ENCODE data around the gene FEM1A.
"Not testable (repeated sequence)": the region's sequence is repeated elsewhere in the genome, so short reads cannot be mapped to it uniquely, and the experiment has no call there.

Gene FEM1A

GRCh38 chr19:4775627-4776152 lies 15.8 kb upstream of the FEM1A start:
- no peak for DNase-seq (ENCODE audit: low read depth)

GRCh38 chr19:4776436-4777211 lies 14.9 kb upstream of the FEM1A start:
- no peak for DNase-seq (ENCODE audit: low read depth)

- not testable (repeated sequence) for DNase-seq (ENCODE audit: low read depth)
These were observed 13.4 kb upstream of the FEM1A start for GRCh38 chr19:4778124-4778523.

- DNase-seq (ENCODE audit: low read depth): no peak
These were observed 10.7 kb upstream of the FEM1A start for GRCh38 chr19:4780860-4781259.

GRCh38 chr19:4781801-4782200 lies 9.7 kb upstream of the FEM1A start:
- no peak for DNase-seq (ENCODE audit: low read depth)

GRCh38 chr19:4786412-4787016 lies 5.0 kb upstream of the FEM1A start:
- not testable (repeated sequence) for DNase-seq (ENCODE audit: low read depth)

- not testable (repeated sequence) for DNase-seq (ENCODE audit: low read depth)
These were observed 708 bp downstream of the FEM1A start for GRCh38 chr19:4792019-4792865.

- not testable (repeated sequence) for DNase-seq (ENCODE audit: low read depth)
These were observed 1.3 kb downstream of the FEM1A start for GRCh38 chr19:4792866-4793195.

- DNase-seq (ENCODE audit: low read depth): not testable (repeated sequence)
These were observed 1.7 kb downstream of the FEM1A start for GRCh38 chr19:4793278-4793677.

- DNase-seq (ENCODE audit: low read depth): no peak
These were observed 3.4 kb downstream of the FEM1A start for GRCh38 chr19:4794971-4795370.

- DNase-seq (ENCODE audit: low read depth): peak; percentile 19
These were observed 3.9 kb downstream of the FEM1A start for GRCh38 chr19:4795400-4795799.

GRCh38 chr19:4800591-4801081 lies 9.1 kb downstream of the FEM1A start:
- DNase-seq (ENCODE audit: low read depth): no peak

- no peak for DNase-seq (ENCODE audit: low read depth)
These were observed 9.6 kb downstream of the FEM1A start for GRCh38 chr19:4801085-4801619.

- no peak for DNase-seq (ENCODE audit: low read depth)
These were observed 11.2 kb downstream of the FEM1A start for GRCh38 chr19:4802711-4803110.

GRCh38 chr19:4803736-4804695 lies 12.5 kb downstream of the FEM1A start:
- peak; percentile 26 for DNase-seq (ENCODE audit: low read depth)

- DNase-seq (ENCODE audit: low read depth): not testable (repeated sequence)
These were observed 13.6 kb downstream of the FEM1A start for GRCh38 chr19:4805140-4805539.

GRCh38 chr19:4806384-4806783 lies 14.8 kb downstream of the FEM1A start:
- no peak for DNase-seq (ENCODE audit: low read depth)

- DNase-seq (ENCODE audit: low read depth): no peak
These were observed 15.7 kb downstream of the FEM1A start for GRCh38 chr19:4807188-4807587.

- DNase-seq (ENCODE audit: low read depth): peak; percentile 51
These were observed 20.0 kb downstream of the FEM1A start for GRCh38 chr19:4811328-4812131.
